ENCODE measurements around the gene GDAP2.
"Not testable (repeated sequence)": the region's sequence is repeated elsewhere in the genome, so short reads cannot be mapped to it uniquely, and the experiment has no call there.

The GDAP2 gene

DNA sequence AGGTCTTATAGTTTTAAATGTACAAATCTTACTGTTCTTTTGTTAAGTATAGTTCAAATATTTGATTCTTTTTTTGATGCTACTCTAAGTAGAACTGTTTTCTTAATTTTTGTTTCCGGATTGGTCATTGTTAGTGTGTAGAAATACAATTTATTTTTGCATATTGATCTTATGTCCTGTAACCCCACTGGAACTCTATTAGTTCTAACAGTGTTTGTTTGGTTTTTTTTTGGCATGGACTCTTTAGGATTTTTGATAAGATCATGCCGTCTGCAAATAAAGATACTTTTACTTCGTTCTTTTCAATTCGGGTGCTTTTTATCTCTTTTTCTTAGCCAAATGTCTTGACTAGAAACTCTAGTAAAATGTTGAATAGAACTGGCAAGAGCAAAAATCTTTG, 26.5 kb downstream of the GDAP2 start:
- no peak for DNase-seq (ENCODE audit: low read depth, low spot score)

- DNase-seq (ENCODE audit: low read depth, low spot score) = no peak
Observed at GRCh38 chr1:117899801-117900200, 29.6 kb downstream of the GDAP2 start.

- DNase-seq (ENCODE audit: low read depth, low spot score) = no peak
Observed at GRCh38 chr1:117897551-117897950, 31.9 kb downstream of the GDAP2 start.

DNA sequence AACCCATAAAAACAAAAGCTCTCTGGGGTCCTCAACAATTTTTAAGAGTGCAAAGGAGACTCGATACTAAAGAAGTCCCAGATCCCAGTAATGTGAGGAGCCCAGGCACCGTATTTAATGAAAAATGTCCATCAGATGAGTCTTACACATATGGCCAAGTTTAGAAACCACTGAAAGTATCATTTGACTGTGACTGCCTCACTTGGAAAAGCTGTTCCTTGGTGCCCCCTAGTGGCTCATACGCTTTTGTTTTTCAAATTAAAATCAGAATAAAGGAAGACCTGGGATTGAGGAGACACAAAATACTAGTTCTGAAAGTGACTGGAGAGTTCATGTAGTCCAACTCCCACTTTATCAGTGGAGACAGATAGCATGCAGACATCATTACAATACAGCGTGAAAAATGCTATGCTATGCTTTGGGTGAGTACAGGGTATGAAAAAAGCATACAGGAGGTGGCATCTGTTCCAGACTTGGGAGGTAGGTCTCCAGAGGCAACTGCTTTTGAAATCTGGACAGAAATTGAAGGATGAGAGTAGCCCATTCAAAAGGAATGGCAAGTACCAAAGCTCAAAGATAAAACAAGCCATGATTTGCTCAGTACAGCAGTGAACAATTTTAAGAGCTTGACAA, 33.8 kb downstream of the GDAP2 start:
- peak; percentile 42 for DNase-seq (ENCODE audit: low read depth, low spot score)

- DNase-seq (ENCODE audit: low read depth, low spot score) = no peak
Observed at GRCh38 chr1:117894078-117894477, 35.3 kb downstream of the GDAP2 start.

GRCh38 chr1:117892512-117892911, 36.9 kb downstream of the GDAP2 start:
- DNase-seq (ENCODE audit: low read depth, low spot score) = no peak

DNA sequence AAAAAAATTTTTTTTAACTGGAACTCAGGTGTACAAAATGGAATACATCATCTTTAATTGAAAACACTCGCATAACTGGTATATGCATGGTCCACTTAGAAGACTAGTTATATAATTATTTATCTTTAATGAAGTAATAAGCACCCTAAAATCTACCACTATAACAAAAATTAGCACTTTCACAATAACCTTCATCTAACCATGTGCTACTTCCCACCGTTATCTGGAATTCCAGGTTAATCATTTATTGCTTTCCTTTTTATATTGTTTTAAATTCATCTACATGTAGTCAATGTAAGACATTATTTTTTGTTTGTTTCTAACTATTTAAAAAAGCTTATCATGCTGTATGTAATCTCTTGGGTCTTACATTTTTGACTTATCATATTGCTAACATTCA, 39.0 kb downstream of the GDAP2 start:
- DNase-seq (ENCODE audit: low read depth, low spot score) = no peak

DNA sequence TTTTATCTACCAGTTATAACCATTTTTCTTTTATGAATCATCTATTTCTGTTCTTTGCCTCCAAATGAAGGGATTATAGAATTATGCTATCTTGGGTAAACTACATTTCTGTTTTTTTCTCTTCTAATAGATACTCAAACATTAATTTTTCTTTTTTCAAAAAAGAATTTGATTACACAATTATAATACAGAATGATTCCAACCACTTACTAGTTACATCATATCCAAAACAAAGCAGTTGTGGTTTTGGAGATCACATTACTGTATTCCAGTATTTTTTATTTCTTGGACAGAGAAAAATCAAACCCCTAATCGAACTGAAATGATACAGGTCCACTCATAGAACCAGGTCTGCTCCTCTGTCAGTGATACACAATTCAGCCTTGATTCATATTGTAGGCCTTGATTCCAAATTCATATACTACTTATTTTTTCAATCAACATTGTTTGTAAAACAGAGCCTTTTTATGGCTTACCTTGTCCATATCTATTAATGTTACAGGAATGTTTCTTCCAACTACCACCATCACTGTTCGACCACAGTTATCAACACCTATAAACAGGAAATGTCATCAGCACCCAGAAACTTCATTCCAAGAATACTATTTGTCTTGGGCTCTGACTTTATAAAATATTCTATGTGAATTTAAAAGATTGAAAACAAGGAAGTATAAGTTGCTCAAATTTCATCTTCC, 43.2 kb downstream of the GDAP2 start:
- no peak for DNase-seq (ENCODE audit: low read depth, low spot score)

DNA sequence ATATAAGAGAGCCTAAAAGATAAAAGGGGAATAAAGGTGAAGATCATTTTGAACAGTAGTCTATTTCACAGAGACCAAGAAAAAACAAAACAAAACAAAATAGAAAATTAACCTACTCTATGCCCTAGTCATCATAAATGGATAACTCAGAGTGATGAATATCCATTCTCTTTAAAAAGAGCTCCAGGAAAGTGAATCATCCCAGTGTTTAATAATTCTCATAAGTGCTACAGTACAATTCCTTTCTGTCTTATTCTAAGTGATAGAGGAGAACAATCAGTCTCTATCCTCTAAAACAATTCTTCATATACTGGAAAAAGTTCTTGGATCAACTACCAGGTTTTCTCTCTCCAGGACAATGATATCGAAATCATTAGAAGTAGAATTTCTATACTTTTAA, 45.8 kb downstream of the GDAP2 start:
- DNase-seq (ENCODE audit: low read depth, low spot score) = no peak

- DNase-seq (ENCODE audit: low read depth, low spot score) = no peak
Observed at GRCh38 chr1:117879284-117879683, 50.1 kb downstream of the GDAP2 start.

GRCh38 chr1:117877823-117878222, 51.6 kb downstream of the GDAP2 start:
- no peak for DNase-seq (ENCODE audit: low read depth, low spot score)

GRCh38 chr1:117871013-117871412, 58.4 kb downstream of the GDAP2 start:
- DNase-seq (ENCODE audit: low read depth, low spot score) = no peak

- DNase-seq (ENCODE audit: low read depth, low spot score) = no peak
Observed at GRCh38 chr1:117861694-117862093, 67.7 kb downstream of the GDAP2 start.

DNA sequence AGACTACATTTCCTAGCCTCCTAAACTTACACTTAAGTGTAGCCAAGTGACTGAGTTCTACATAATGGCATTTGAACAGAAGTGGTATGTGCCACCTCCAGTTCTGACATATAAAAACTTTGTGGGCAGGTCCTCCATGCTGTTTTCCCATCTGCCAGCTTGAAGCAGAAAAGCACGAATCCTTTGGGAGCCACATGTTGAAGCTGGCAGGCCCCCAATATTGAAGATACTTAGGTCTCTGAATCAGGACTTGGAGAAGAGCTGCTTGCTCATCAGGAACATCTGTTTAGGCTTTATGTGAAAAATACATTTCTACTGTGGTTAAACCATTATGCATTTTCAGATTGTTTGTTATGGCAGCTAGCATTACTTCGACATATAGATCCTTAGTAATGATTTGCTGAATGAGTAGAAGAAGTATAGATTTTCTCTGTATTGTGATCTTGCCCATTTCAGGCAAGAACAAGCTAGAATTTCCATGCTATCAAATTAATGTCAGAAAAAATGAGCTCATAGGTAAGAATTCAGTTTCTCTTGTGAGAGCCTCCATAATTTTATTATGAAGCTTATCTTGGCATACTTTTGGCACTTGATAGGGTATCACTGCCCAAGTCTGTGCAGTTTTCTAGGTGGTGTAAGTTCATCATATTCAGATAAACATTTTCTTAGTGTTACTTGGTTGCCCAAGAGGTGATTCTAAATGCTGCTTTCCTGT, 68.4 kb downstream of the GDAP2 start:
- no peak for DNase-seq (ENCODE audit: low read depth, low spot score)

DNA sequence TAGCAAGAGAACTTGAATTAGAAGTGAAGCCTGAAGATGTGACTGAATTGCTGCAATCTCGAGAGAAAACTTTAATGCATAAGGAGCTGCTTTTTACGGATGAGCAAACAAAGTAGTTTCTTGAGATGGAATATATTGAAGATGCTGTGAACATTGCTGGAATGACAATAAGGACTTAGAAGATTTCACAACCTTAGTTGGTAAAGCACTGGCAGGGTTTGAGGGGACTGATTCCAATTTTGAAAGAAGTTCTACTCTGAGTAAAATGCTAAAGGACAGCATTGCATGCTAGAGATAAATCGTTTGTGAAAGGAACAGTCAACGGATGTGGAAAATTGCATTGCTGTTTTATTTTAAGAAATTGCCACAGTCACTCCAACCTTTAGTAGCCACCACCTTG, 69.5 kb downstream of the GDAP2 start:
- no peak for DNase-seq (ENCODE audit: low read depth, low spot score)

DNA sequence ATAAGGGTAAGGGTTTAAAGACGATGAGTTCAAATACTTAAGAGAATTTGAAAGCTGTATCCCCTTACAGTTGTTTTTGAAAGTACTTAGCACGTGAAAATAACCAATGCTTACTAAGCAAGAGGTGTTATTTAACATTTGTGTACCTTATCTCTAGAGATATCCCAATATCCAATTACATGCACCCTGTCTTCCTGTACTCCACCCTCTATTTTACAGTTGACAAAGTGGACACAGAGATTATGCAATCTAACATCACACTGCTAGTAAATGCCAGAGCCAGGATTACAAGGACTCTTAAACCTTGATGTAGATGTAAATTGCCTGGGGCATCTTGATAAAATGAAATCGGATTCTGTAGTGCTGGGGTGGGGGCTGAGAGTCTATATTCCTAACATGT, 72.0 kb downstream of the GDAP2 start:
- no peak for DNase-seq (ENCODE audit: low read depth, low spot score)

GRCh38 chr1:117852853-117853553, 76.4 kb downstream of the GDAP2 start:
- DNase-seq (ENCODE audit: low read depth, low spot score) = no peak

- DNase-seq (ENCODE audit: low read depth, low spot score) = no peak
Observed at GRCh38 chr1:117851687-117852086, 77.7 kb downstream of the GDAP2 start.

GRCh38 chr1:117846674-117847425, 82.6 kb downstream of the GDAP2 start:
- DNase-seq (ENCODE audit: low read depth, low spot score) = no peak

- not testable (repeated sequence) for DNase-seq (ENCODE audit: low read depth, low spot score)
Observed at GRCh38 chr1:117844478-117844877, 84.9 kb downstream of the GDAP2 start.

DNA sequence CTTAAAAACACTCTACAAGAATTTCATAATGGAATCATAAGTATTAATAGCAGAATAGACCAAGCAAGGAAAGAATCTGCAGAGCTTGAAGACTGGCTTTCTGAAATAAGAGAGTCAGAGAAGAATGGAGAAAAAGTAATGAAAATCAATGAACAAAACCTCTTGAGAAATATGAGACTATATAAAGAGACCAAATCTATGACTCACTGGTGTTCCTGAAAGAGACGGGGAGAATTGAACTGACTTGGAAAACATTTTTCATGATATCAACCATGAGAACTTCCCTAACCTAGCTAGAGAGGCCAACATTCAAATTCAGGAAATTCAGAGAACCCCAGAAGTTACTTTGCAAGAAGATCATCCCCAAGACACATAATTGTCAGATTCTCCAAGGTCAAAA, 85.6 kb downstream of the GDAP2 start:
- no peak for DNase-seq (ENCODE audit: low read depth, low spot score)
